Ecto neural progenitor cell (in vitro differentiated cells): ENCODE data around the gene NAB2.
A peak's percentile ranks its signal among the peaks of the same experiment; 100 is the strongest.
"Not testable (repeated sequence)": the region's sequence is repeated elsewhere in the genome, so short reads cannot be mapped to it uniquely, and the experiment has no call there.

Source experiments
- DNase-seq: peaks from one replicate; pipeline ENCODE4 v3.0.0-alpha.2; 2018; ENCODE audit warnings: low spot score

NAB2 gene

DNA sequence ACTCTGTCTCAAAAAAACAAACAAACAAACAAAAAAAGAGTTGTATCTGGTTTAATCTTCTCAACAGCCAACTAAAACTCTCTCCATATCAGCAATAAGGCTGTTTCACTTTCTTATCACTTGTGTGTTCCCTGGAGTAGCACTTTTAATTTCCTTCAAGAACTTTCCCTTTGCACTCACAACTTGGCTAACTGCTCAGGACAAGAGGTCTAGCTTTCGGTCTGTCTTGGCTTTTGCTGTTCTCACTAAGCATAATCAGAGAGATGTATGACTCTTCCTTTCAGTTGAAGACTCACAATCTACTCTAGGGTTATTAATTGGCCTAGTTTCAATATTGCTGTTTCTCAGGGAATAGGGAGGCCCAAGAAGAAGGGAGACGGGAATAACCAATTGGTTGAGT is 22.7 kb upstream of the NAB2 start:
- DNase-seq = no peak

- DNase-seq = peak; percentile 68
These were observed 19.4 kb upstream of the NAB2 start for GRCh38 chr12:57069523-57069922.

DNA sequence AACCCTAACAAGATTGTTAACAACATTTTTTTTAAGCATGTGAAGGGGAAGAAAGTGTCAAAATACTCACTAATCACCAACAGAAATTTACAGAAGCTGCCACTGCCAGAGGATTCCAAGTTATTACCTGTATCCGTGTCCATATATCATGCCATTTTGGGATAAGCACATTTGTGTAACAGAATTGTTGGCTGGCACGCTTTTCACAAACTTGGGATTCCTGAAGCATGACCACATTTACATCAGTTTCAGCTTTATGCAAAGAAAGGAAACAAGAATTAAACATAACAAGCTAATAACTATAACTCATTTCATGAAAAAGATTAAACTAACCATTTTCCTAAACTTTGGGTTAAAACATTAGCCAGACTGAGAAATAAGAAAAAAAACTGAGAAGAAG is 16.3 kb upstream of the NAB2 start:
- no peak for DNase-seq

GRCh38 chr12:57073566-57074450 is 15.1 kb upstream of the NAB2 start:
- not testable (repeated sequence) for DNase-seq

DNA sequence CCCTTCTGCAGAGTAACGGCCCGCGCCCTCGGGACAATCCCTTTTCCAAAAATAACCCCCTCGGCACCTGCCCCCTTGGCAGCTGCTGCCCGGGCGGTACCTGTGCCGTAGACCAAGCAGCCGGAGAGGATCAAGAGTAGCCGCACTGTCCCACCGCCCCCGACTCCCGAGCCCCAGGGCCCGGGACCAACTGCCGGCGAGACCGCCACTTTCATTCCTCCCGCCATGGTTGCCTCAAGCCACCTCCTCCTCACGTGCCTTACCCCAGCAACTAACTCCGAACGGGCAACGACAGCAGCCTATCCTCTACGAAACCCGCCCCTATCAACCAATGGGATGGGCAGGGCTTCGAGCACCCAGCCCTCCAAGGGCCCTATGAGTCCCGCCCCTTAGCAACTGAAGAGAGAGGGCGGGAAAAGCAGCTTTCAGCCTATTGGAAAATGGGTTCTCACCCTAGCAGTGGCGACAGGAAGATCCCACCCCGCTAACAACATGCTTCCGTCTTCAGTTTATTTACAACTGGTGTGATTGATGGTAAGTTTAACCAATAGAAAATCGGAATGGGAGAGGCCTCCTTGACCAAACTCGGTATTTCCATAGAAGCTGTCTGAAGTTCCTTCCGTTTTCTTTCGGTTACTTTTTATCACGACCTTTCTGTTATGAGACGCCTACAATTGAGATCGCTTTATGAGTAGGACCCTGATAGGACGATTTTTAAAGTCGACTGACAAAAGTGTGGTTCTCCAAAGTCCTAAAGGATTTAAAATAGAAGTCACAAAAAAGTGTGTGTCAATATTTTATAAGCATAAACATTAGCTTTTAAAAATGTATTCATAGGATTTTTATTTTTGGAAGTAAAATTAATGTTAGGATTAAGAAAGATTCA is 10.2 kb upstream of the NAB2 start, which contains the start of gene NEMP1:
NEMP1 (minus strand) TSS at position 273 of the 886 bp plus-strand sequence; CDS start at position 227, 46 bp downstream.
- DNase-seq = peak; percentile 99

GRCh38 chr12:57079821-57080220 is 9.1 kb upstream of the NAB2 start:
- no peak for DNase-seq

GRCh38 chr12:57080855-57081254 is 8.1 kb upstream of the NAB2 start:
- no peak for DNase-seq

- no peak for DNase-seq
These were observed 2.9 kb upstream of the NAB2 start for GRCh38 chr12:57085999-57086492.

DNA sequence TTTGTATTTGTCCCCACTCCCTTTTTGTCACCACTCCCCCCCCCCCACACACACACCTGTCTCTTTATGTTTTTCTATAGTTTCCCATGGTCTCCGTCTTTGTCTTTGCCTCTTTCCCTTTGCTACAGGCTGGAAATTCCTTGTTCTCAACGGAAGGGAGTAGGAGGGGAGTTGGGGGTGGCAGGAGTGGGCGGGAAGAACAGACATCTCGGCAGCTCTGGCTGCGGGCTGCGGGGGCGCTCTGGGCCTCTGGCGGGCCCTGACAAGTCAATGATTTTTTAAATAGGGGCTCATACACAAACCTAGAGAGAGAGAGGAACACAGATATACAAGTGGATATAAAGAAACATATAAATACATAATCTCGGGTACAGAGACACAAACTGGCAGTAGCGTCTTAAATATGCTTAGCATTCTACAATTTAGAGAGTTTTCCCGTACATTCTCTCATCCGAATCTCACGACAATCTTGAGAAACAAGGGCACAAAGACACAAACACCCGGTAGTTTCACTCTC is 2.4 kb upstream of the NAB2 start:
- peak; percentile 88 for DNase-seq

DNA sequence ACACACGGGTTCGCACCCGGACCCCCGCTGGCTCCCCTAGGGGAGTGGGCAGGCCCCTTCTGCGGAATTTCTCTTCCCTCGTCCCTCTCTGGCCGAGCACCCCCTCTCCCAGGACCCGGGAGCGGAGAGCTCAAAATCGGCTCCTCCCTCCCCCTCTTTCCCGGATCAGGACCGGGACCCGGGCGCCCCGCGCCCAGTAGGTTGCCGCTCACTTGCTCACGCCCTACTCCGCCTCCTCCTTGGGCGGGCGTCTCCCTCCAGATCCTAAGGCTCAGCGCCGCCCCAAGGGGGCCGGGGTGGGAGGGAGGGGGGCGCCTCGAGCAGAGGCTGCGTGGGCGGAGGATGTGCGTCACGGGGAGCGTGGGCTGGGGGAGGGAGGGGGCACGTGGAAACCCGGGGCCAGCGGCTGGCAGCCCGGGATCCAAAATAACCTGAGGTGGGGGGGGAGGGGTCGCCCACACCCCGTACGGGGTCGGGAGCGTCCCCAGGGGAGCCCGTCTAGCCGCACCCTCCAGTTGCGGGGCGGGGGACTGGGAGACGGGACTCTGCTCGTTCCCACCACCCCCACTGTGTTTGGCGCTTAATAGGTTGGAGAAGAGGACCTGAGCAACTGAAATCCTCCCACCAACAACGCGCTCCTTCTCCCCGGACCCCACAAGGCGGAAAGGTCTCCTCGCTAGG is 1.8 kb upstream of the NAB2 start:
- peak; percentile 89 for DNase-seq

GRCh38 chr12:57087691-57088353 is 1.1 kb upstream of the NAB2 start:
- DNase-seq = peak; percentile 92

DNA sequence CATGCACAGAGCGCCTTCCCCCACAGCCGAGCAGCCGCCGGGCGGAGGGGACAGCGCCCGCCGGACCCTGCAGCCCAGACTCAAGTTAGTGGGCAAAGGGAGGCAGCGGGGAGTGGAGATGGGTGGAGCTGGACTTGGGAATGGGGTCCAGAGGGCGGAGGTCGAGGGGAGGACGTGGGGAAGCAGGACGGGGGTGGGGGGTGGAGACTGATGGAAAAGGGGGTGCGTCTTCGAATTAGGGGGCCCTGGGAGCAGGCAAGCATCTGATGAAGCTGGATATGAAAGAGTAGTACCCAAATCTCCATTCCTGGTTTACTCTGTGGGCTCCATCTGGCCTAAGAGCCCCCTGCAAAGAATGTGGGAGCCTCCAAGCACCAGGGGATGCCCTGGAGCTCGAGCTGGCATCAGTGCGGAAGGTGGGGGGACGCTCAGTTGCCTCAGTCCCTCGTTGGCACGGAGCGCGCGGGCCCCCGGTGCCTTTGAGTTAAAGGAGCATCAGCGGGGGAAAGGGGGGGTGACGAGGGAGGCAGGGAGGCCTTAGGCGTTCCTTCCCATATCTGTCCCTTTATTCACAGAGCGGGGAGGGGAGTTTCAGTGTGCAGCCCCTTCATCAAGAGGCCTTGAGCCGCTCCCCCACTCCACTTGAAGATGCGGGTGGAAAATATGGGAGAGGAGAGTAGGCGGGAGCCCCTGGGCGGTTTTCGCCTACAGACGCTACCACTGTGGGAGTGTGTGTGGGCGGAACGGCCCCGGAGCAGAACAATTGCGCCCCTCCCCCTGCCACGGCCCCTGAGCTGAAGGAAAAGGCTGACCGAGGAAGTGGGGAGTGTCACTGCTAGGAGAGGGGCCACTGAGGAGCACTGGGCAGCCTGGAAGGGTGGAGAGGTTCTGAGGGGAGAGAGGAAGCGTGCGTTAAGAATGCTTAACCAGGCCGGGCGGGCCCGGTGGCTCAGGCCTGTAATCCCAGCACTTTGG is 644 bp downstream of the NAB2 start:
- DNase-seq = peak; percentile 81

- DNase-seq = no peak
These were observed 1.6 kb downstream of the NAB2 start for GRCh38 chr12:57090490-57090889.

GRCh38 chr12:57090924-57091637 is 2.2 kb downstream of the NAB2 start:
- DNase-seq = no peak

DNA sequence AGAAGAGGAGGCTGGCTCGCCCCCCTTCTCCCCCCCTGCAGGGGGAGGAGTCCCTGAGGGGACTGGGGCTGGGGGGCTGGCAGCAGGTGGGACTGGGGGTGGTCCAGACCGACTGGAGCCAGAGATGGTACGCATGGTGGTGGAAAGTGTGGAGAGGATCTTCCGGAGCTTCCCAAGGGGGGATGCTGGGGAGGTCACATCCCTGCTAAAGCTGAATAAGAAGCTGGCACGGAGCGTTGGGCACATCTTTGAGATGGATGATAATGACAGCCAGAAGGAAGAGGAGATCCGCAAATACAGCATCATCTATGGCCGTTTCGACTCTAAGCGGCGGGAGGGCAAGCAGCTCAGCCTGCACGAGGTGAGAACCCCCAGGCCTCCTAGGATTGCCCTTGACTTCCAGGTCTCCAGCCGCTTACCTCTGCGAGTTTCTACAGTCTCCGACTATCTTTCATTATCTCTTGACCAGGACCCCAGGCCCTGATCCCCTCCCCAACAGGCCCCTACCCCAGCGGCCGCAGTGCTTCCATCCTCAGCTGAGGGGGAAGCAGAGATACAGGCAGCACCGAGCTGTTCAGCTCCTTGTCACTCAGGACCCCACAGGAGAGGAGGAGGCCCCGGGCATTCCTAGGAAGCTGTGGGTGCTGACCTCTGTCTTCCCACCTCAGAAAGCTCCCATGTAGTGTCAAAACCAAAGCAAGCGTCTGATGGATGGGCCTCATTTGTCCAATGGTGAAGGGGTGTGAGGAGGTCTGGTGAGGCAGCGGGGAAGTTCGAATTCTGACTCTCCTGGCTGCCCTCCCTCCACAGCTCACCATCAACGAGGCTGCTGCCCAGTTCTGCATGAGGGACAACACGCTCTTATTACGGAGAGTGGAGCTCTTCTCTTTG is 3.0 kb downstream of the NAB2 start:
- no peak for DNase-seq

DNA sequence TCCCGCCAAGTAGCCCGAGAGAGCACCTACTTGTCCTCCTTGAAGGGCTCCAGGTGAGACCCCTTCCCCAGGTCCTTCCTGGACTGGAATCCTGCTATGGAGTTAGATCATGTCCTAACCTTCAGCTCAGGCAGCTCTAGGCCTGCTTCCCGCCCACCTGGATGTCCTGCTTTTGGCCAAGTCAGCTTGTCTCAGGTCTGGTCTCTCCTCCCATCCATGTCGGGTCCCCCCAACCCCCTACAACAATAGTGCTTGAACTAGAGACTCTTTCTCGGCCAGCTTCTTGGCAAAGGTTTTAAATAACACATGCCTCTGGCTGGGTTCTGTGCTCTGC is 3.6 kb downstream of the NAB2 start:
- DNase-seq = no peak

GRCh38 chr12:57092876-57093414 is 4.0 kb downstream of the NAB2 start:
- no peak for DNase-seq
